IPS-18a (cell line): ENCODE measurements around the gene RPL37.
"Not testable (repeated sequence)": the region's sequence is repeated elsewhere in the genome, so short reads cannot be mapped to it uniquely, and the experiment has no call there.

ENCODE experiments used
- H3K27ac ChIP-seq: one replicate; pipeline ENCODE4 v1.5.1; 2013; ENCODE audit warnings: low read length
- H3K27me3 ChIP-seq: one replicate; pipeline ENCODE4 v1.6.1; 2013; ENCODE audit warnings: mild to moderate bottlenecking, low read length; ENCODE audit not compliant: control insufficient read depth, insufficient read depth
- H3K36me3 ChIP-seq: one replicate; pipeline ENCODE4 v1.6.1; 2013; ENCODE audit warnings: low read depth, low read length; ENCODE audit not compliant: control insufficient read depth
- H3K4me1 ChIP-seq: one replicate; pipeline ENCODE4 v1.6.1; 2013; ENCODE audit warnings: low read depth, low read length; ENCODE audit not compliant: control insufficient read depth
- H3K4me3 ChIP-seq: one replicate; pipeline ENCODE4 v1.5.1; 2013; ENCODE audit warnings: low read length
- H3K9ac ChIP-seq: one replicate; pipeline ENCODE4 v1.6.1; 2013; ENCODE audit warnings: mild to moderate bottlenecking, low read length, moderate library complexity
- H3K9me3 ChIP-seq: one replicate; pipeline ENCODE4 v1.6.1; 2013; ENCODE audit warnings: low read depth, low read length; ENCODE audit not compliant: control insufficient read depth

Gene RPL37

GRCh38 chr5:40834849-40835787 lies at the start of gene RPL37:
RPL37 (minus strand) TSS chr5:40835222; CDS start chr5:40835185, 37 bp downstream.
- Histone ChIP-seq H3K4me1 (peaks cover 19% of the 10 kb centered on the region), H3K4me3 (peak within 1 kb of the TSS; percentile 100), H3K36me3 (peaks cover 45% of the 10 kb centered on the region), H3K27me3 (no peaks in the 10 kb centered on the region), H3K9ac (peak within 1 kb of the TSS; percentile 100), H3K27ac (peak within 1 kb of the TSS; percentile 99), H3K9me3 (no peaks in the 10 kb centered on the region)

GRCh38 chr5:40883051-40883450 lies 48.0 kb upstream of the RPL37 start:
- H3K4me3 ChIP-seq, H3K27me3 ChIP-seq, H3K9me3 ChIP-seq: not testable (repeated sequence)

GRCh38 chr5:40882291-40882690 lies 47.3 kb upstream of the RPL37 start:
- Histone ChIP-seq H3K9ac (no peak overlapping the region), H3K27me3 (no peaks in the 10 kb centered on the region), H3K36me3 (no peaks in the 10 kb centered on the region), H3K4me3 (no peak overlapping the region), H3K9me3 (peaks cover 3% of the 10 kb centered on the region), H3K4me1 (no peaks in the 10 kb centered on the region), H3K27ac (no peak overlapping the region)

More at GRCh38 chr5:40883051-40883450, 48.0 kb upstream of the RPL37 start:
- H3K27ac ChIP-seq, H3K36me3 ChIP-seq, H3K9ac ChIP-seq, H3K4me1 ChIP-seq: not testable (repeated sequence)

- Histone ChIP-seq H3K9ac (no peak overlapping the region), H3K9me3 (peaks cover 3% of the 10 kb centered on the region), H3K27me3 (no peaks in the 10 kb centered on the region), H3K4me3 (no peak overlapping the region), H3K36me3 (no peaks in the 10 kb centered on the region), H3K4me1 (no peaks in the 10 kb centered on the region), H3K27ac (no peak overlapping the region)
These were observed 44.3 kb upstream of the RPL37 start for GRCh38 chr5:40879163-40879942.

- H3K4me1 ChIP-seq, result no peaks in the 10 kb centered on the region
- no peaks in the 10 kb centered on the region for H3K27me3 ChIP-seq
- no peak overlapping the region for H3K4me3 ChIP-seq
- H3K9me3 ChIP-seq, result peaks cover 3% of the 10 kb centered on the region
- H3K27ac ChIP-seq, result no peak overlapping the region
- H3K9ac ChIP-seq, result no peak overlapping the region
- H3K36me3 ChIP-seq, result no peaks in the 10 kb centered on the region
These were observed 42.5 kb upstream of the RPL37 start for GRCh38 chr5:40877371-40877988.

GRCh38 chr5:40875958-40876357 lies 40.9 kb upstream of the RPL37 start:
- Histone ChIP-seq H3K4me1 (peaks cover 5% of the 10 kb centered on the region), H3K9me3 (no peaks in the 10 kb centered on the region), H3K27me3 (no peaks in the 10 kb centered on the region), H3K9ac (no peak overlapping the region), H3K27ac (no peak overlapping the region), H3K36me3 (no peaks in the 10 kb centered on the region), H3K4me3 (no peak overlapping the region)

- no peak overlapping the region for H3K27ac ChIP-seq
- H3K36me3 ChIP-seq, result no peaks in the 10 kb centered on the region
- no peaks in the 10 kb centered on the region for H3K9me3 ChIP-seq
- H3K4me3 ChIP-seq, result no peak overlapping the region
- no peaks in the 10 kb centered on the region for H3K27me3 ChIP-seq
- no peak overlapping the region for H3K9ac ChIP-seq
- peaks cover 9% of the 10 kb centered on the region for H3K4me1 ChIP-seq
These were observed 38.4 kb upstream of the RPL37 start for GRCh38 chr5:40873286-40873880.

- H3K36me3 ChIP-seq, H3K9me3 ChIP-seq, H3K27me3 ChIP-seq, H3K4me1 ChIP-seq, H3K27ac ChIP-seq, H3K9ac ChIP-seq, H3K4me3 ChIP-seq: not testable (repeated sequence)
These were observed 37.2 kb upstream of the RPL37 start for GRCh38 chr5:40872253-40872652.

GRCh38 chr5:40871177-40871576 lies 36.2 kb upstream of the RPL37 start:
- no peaks in the 10 kb centered on the region for H3K9me3 ChIP-seq
- no peaks in the 10 kb centered on the region for H3K36me3 ChIP-seq
- no peak overlapping the region for H3K4me3 ChIP-seq
- peaks cover 9% of the 10 kb centered on the region for H3K4me1 ChIP-seq
- no peak overlapping the region for H3K9ac ChIP-seq
- no peaks in the 10 kb centered on the region for H3K27me3 ChIP-seq
- no peak overlapping the region for H3K27ac ChIP-seq

GRCh38 chr5:40869384-40869783 lies 34.4 kb upstream of the RPL37 start:
- no peaks in the 10 kb centered on the region for H3K27me3 ChIP-seq
- H3K36me3 ChIP-seq, result no peaks in the 10 kb centered on the region
- H3K27ac ChIP-seq, result no peak overlapping the region
- H3K4me1 ChIP-seq, result peaks cover 9% of the 10 kb centered on the region
- no peak overlapping the region for H3K9ac ChIP-seq
- H3K9me3 ChIP-seq, result no peaks in the 10 kb centered on the region
- no peak overlapping the region for H3K4me3 ChIP-seq

GRCh38 chr5:40866844-40867243 lies 31.8 kb upstream of the RPL37 start:
- no peaks in the 10 kb centered on the region for H3K36me3 ChIP-seq
- no peak overlapping the region for H3K27ac ChIP-seq
- no peaks in the 10 kb centered on the region for H3K9me3 ChIP-seq
- no peak overlapping the region for H3K4me3 ChIP-seq
- H3K9ac ChIP-seq, result no peak overlapping the region
- H3K27me3 ChIP-seq, result no peaks in the 10 kb centered on the region
- H3K4me1 ChIP-seq, result peaks cover 9% of the 10 kb centered on the region
